ENCODE results near the gene CSMD2. TPM values are rescaled to one million over a fixed set of nuclear protein-coding genes. Genes with fewer than 3 reads are reported as not detected.

The CSMD2 gene
- total RNA-seq, 1 experiment from 2014 or later = 13.2 TPM

- DNase-seq (ENCODE audit: low spot score) (no peak), ATAC-seq (no peak; the same call in 1 of the 2 replicates)
- ChIA-PET POLR2A (no interaction called here), CTCF (no interaction called here)
- H3K4me3 Mint-ChIP-seq = no peak overlapping the region
- TF ChIP-seq ZNF671 (CRISPR knock-in tag; IDR thresholded peaks at IDR 0.05) = no peak
- TF ChIP-seq TEAD4 (CRISPR knock-in tag; IDR thresholded peaks at IDR 0.05) = no peak
- TF ChIP-seq NR3C1 (CRISPR knock-in tag; conservative IDR thresholded peaks at IDR 0.05; ENCODE audit: low read depth) = no peak
- TF ChIP-seq, protein P1, sequence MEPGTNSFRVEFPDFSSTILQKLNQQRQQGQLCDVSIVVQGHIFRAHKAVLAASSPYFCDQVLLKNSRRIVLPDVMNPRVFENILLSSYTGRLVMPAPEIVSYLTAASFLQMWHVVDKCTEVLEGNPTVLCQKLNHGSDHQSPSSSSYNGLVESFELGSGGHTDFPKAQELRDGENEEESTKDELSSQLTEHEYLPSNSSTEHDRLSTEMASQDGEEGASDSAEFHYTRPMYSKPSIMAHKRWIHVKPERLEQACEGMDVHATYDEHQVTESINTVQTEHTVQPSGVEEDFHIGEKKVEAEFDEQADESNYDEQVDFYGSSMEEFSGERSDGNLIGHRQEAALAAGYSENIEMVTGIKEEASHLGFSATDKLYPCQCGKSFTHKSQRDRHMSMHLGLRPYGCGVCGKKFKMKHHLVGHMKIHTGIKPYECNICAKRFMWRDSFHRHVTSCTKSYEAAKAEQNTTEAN (CRISPR knock-in tag; IDR thresholded peaks at IDR 0.05) = no peak
- TF ChIP-seq OVOL2 (CRISPR knock-in tag; IDR thresholded peaks at IDR 0.05; ENCODE audit: borderline replicate concordance) = no peak
- TF ChIP-seq, protein P2, sequence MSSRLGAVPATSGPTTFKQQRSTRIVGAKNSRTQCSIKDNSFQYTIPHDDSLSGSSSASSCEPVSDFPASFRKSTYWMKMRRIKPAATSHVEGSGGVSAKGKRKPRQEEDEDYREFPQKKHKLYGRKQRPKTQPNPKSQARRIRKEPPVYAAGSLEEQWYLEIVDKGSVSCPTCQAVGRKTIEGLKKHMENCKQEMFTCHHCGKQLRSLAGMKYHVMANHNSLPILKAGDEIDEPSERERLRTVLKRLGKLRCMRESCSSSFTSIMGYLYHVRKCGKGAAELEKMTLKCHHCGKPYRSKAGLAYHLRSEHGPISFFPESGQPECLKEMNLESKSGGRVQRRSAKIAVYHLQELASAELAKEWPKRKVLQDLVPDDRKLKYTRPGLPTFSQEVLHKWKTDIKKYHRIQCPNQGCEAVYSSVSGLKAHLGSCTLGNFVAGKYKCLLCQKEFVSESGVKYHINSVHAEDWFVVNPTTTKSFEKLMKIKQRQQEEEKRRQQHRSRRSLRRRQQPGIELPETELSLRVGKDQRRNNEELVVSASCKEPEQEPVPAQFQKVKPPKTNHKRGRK (CRISPR knock-in tag; IDR thresholded peaks at IDR 0.05; ENCODE audit: borderline replicate concordance) = no peak
- TF ChIP-seq SMAD4 (CRISPR knock-in tag; IDR thresholded peaks at IDR 0.05) = no peak
- TF ChIP-seq TP53 (CRISPR knock-in tag; IDR thresholded peaks at IDR 0.05) = no peak
- H3K4me1 Mint-ChIP-seq = no peaks in the 10 kb centered on the region; the same call in none of the 2 replicates
- peaks cover 30% of the 10 kb centered on the region for H3K9me3 Mint-ChIP-seq
- H3K27ac Mint-ChIP-seq = no peak overlapping the region
- H3K27me3 Mint-ChIP-seq (ENCODE audit: low read depth) = no peaks in the 10 kb centered on the region
- peaks cover 29% of the 10 kb centered on the region for H3K36me3 Mint-ChIP-seq
These were observed 322.7 kb downstream of the CSMD2 start for GRCh38 chr1:33842348-33842747.

DNA sequence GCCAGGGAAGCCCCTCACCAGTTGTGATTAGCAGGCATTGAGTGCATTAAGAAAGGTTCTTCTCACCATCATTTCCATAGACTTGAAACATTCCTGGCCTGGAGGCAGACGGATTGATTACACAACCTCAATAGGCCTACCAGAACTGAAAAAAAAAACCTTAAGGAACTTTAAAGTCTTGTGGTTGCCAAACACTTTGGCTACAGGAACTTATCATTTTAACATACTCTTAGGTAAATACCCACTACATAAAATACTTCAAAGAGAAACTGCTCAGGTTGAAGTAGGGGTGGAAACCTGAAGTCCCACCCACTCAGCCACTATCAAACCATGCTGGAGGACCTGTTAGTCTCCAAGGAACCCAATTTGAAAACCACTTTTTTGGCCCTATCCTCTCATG lies 323.5 kb downstream of the CSMD2 start:
- Mint-ChIP-seq H3K27ac (no peak overlapping the region), H3K4me1 (no peaks in the 10 kb centered on the region)
- CTCF ChIA-PET = no interaction called here

More for the DNA sequence above, 323.5 kb downstream of the CSMD2 start:
- no peak overlapping the region for H3K4me3 Mint-ChIP-seq
- ATAC-seq (no peak), DNase-seq (ENCODE audit: low spot score) (no peak)
- POLR2A ChIA-PET = no interaction called here
- H3K36me3 Mint-ChIP-seq = peaks cover 37% of the 10 kb centered on the region
- TF ChIP-seq MAX (CRISPR knock-in tag; IDR thresholded peaks at IDR 0.05) (no peak), ZNF219 (CRISPR knock-in tag; IDR thresholded peaks at IDR 0.05; ENCODE audit: borderline replicate concordance) (no peak), CREM (CRISPR knock-in tag; IDR thresholded peaks at IDR 0.05) (no peak), ZNF671 (CRISPR knock-in tag; IDR thresholded peaks at IDR 0.05) (no peak), ATF1 (CRISPR knock-in tag; IDR thresholded peaks at IDR 0.05) (no peak), ELF4 (CRISPR knock-in tag; IDR thresholded peaks at IDR 0.05; ENCODE audit: low read depth) (no peak), RELA (CRISPR knock-in tag; IDR thresholded peaks at IDR 0.05; ENCODE audit: borderline replicate concordance) (no peak), ZNF416 (CRISPR knock-in tag; IDR thresholded peaks at IDR 0.05) (no peak), CBFB (CRISPR knock-in tag; IDR thresholded peaks at IDR 0.05; ENCODE audit: low read depth) (no peak), ZNF263 (CRISPR knock-in tag; IDR thresholded peaks at IDR 0.05; ENCODE audit: low read depth) (no peak), STAT6 (CRISPR knock-in tag; conservative IDR thresholded peaks at IDR 0.05; ENCODE audit: low read depth) (no peak), TEAD4 (CRISPR knock-in tag; IDR thresholded peaks at IDR 0.05) (no peak), JUN (CRISPR knock-in tag; IDR thresholded peaks at IDR 0.05) (no peak), TP53 (CRISPR knock-in tag; IDR thresholded peaks at IDR 0.05) (no peak), NR3C1 (CRISPR knock-in tag; conservative IDR thresholded peaks at IDR 0.05; ENCODE audit: low read depth) (no peak), OVOL2 (CRISPR knock-in tag; IDR thresholded peaks at IDR 0.05; ENCODE audit: borderline replicate concordance) (no peak), NFATC4 (CRISPR knock-in tag; IDR thresholded peaks at IDR 0.05) (no peak)
- TF ChIP-seq, protein P1 (CRISPR knock-in tag; IDR thresholded peaks at IDR 0.05) = no peak
- TF ChIP-seq, protein P3, sequence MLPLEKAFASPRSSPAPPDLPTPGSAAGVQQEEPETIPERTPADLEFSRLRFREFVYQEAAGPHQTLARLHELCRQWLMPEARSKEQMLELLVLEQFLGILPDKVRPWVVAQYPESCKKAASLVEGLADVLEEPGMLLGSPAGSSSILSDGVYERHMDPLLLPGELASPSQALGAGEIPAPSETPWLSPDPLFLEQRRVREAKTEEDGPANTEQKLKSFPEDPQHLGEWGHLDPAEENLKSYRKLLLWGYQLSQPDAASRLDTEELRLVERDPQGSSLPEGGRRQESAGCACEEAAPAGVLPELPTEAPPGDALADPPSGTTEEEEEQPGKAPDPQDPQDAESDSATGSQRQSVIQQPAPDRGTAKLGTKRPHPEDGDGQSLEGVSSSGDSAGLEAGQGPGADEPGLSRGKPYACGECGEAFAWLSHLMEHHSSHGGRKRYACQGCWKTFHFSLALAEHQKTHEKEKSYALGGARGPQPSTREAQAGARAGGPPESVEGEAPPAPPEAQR (CRISPR knock-in tag; IDR thresholded peaks at IDR 0.05) = no peak
- no peaks in the 10 kb centered on the region for H3K27me3 Mint-ChIP-seq (ENCODE audit: low read depth)
- H3K9me3 Mint-ChIP-seq = peaks cover 39% of the 10 kb centered on the region

All from WTC11 (cell line).